HT-29 (cell line): ENCODE results near the gene ENDOG. TPM values are rescaled to one million over a fixed set of nuclear protein-coding genes. Genes with fewer than 3 reads are reported as not detected.
"Not testable (repeated sequence)": the region's sequence is repeated elsewhere in the genome, so short reads cannot be mapped to it uniquely, and the experiment has no call there.

ENCODE experiments used
- DNase-seq: peaks from one replicate; pipeline ENCODE4 v3.0.0-alpha.2; 2015; ENCODE audit warnings: low spot score
- total RNA-seq: library from RNA; depleted of rRNA; stranded (reverse); fragments of >200 nt; shearing (Covaris generic); gene quantifications from 2 replicates; pipeline ENCODE4 v1.2.3, GENCODE V29; 2014

Gene ENDOG
- total RNA-seq, 1 experiment from 2014 or later: 52.1 TPM

DNA sequence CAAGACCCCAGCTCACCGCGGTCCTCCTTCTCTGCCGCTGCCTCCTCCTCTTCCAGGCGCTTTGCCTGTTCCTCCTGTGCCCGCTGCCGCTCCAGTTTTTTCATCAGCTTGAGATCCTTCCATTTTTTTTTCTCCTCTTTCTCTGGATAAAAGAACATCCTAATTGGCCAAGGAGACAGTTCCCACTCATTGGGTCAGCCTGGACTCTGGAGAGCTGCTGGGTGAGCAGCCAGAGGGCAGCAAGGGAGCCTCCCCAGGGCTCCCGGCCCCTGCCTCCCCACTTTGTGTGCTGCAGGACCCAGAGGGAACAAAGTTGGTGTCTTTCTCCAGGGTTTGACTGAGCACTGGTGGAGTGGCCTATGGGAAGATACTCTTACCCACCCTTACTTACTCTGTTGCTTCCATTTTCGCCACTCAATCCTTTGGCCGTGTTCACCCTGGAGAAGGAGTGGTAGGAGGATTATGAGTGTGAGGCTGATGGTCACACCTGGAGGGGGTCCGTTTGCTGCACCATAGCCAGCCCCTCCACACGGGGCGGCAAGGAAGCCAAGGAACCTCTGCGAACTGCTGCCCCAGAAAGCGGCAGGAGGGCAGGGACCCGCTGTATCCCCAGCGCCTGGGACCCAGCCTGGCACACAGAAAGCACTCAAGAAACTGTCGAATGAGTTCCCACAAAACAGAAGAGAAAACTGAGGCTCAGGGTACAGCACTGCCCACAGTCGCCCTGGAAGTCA is 10.6 kb downstream of the ENDOG start:
- peak; percentile 12 for DNase-seq

- DNase-seq: peak; percentile 95
Measured at GRCh38 chr9:128829477-128830251, 11.4 kb downstream of the ENDOG start, which contains the start of gene SPOUT1. TSS of gene SPOUT1 (minus strand) at chr9:128829794. CDS start at chr9:128829780, 14 bp downstream.

DNA sequence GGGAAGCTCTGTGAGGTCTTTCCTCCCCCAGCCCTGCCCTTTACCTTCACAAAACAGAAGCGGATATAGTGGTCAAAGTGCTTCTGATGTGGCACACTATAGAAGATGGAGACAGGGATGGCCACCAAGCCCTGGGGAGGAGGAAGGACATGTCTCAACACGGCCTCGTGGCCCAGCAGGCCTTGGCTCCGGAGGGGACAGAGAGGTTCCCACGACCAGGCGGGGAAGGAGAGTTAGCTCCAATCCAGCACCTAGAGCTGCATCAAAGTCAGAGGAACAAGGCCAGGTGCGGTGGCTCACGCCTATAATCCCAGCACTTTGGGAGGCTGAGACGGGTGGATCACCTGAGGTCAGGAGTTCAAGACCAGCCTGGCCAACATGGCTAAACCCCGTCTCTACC is 15.4 kb downstream of the ENDOG start:
- no peak for DNase-seq

GRCh38 chr9:128835246-128836210 is 17.2 kb downstream of the ENDOG start:
- no peak for DNase-seq

- no peak for DNase-seq
Measured at GRCh38 chr9:128836509-128837145, 18.3 kb downstream of the ENDOG start.

DNA sequence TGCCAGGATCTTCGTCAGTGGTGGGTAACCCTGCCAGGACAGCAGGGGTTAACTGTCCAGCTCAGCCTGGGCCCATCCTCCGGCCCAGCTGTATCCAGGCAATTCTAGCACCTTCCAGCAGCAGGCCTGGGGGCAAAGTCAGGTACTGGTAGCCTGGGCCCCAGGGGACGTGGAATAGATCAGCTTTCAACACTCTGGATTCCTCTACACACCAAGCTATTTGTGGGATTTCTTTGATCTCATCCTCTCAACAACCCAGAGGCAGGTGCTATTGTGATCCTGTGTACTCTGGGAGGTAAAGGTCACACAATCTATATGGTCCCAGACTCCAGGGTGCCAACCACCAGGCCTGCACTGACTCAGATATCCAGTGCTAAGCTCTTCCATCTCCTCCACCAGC is 20.0 kb downstream of the ENDOG start:
- DNase-seq: no peak

DNA sequence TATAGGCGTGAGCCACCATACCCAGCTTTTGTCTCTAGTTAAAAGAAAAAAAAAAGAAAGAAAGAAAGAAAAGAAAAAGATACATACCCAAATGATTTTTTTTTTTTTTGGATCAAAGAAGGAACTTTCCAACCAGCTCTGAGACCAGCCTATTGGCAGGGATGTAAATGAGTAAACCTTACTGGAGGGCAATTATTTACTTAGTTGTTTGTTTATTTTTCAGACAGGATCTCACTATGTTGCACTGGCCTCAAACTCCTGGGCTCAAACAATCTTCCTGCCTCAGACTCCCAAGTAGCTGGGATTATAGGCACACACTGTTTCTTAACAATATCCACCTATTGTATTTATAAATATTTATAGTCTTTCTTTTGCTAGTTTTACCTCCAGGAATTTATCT is 22.2 kb downstream of the ENDOG start:
- DNase-seq: no peak

DNA sequence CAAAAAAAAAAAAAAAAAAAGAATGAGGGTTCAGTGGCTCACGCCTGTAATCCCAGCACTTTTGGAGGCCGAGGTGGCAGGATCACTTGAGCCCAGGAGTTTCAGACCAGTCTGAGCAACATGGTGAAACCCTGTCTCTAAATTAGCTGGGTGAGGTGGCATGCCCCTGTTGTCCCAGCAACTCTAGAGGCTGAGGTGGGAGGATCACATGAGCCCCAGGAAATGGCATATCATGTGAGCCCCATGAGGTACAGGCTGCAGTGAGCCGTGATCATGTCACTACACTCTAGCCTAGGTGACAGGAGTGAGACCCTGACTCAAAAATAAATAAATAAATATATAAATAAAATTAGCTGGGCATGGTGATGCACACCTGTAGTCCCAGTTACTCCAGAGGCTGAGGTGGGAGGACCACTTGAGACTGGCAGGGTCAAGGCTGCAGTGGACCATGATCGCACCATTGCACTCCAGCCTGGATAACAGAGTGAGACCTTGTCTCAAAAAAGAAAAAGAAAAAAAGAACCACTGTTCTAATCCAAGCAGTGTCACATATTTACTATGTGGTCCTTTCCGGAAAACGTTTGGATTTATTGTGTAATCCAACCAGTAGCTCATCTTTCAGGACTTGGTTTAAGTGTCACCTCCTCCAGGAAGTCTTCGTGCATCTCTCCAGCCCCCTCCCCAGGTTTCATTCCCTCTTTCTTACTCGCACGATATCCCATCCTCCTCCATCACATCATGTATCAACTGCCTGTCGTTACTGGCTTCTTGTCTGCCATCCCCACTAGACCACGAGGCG is 23.6 kb downstream of the ENDOG start:
- DNase-seq: no peak

GRCh38 chr9:128843171-128843570 is 24.9 kb downstream of the ENDOG start:
- not testable (repeated sequence) for DNase-seq

GRCh38 chr9:128845186-128845931 is 27.1 kb downstream of the ENDOG start:
- peak; percentile 12 for DNase-seq

DNA sequence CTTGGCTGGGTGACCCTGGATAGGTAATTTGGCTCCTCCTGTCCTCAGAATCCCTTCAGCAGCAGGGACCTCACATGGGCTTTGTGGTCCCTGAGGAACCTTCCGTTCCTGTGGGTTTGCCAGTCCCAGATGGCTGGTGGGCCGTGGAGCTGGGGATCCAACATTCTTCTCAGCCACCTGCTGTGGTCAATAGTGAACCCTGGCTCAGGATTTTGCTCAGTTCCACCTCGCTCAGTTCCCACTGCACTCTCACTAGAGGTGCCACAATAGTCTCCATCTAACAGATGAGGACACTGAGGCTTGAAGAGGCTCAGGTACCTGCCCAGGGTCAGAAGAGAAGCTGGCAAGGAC is 28.4 kb downstream of the ENDOG start:
- DNase-seq: no peak

DNA sequence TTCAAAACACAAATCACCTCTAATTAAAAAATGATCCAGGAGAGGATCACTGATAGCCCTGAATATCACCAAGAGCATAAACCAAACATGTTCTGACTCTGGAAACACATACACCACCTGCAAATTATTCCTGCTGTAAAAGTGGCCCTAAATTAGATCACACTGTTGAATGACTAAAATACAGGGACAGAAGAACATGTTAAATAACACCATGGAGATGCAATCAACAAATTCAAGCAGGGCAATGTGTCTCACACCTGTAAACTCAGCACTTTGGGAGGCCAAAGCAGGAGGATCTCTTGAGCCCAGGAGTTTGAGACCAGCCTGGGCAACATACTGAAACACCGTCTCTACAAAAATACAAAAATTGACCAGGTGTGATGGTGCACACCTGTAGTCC is 29.5 kb downstream of the ENDOG start:
- no peak for DNase-seq

- not testable (repeated sequence) for DNase-seq
Measured at GRCh38 chr9:128851024-128851423, 32.7 kb downstream of the ENDOG start.

- DNase-seq: peak; percentile 58
Measured at GRCh38 chr9:128851779-128852600, 33.7 kb downstream of the ENDOG start.

DNA sequence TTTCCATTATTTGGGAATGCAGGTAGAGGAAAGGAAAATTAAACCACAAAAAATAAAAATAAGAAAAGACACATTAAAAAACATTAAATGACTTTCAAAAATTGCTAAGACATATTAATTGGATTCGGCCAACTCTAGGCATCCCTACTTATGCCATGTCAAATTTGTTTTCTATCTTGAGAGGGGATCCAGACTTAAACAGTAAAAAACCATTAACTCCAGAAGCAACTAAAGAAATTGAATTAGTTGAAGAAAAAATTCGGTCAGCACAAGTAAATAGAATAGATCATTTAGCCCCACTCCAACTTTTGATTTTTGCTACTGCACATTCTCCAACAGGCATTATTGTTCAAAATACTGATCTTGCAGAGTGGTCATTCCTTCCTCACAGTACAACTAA is 34.3 kb downstream of the ENDOG start:
- DNase-seq: not testable (repeated sequence)

GRCh38 chr9:128854454-128854853 is 36.2 kb downstream of the ENDOG start:
- DNase-seq: not testable (repeated sequence)

DNA sequence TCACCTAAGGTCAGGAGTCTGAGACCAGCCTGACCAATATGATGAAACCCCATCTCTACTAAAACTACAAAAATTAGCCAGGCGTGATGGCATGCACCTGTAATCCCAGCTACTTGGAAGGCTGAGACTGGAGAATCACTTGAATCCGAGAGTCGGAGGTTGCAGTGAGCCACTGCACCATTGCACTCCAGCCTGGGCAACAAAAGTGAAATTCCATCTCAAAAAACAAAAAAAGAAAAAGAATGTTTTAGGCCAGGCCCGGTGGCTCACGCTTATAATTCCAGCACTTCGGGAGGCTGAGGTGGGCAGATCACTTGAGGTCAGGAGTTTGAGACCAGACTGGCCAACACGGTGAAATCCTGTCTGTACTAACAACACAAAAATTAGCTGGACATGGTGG is 40.2 kb downstream of the ENDOG start:
- DNase-seq: not testable (repeated sequence)

GRCh38 chr9:128860937-128861336 is 42.6 kb downstream of the ENDOG start:
- no peak for DNase-seq

- no peak for DNase-seq
Measured at GRCh38 chr9:128861501-128861900, 43.2 kb downstream of the ENDOG start.
